Measurements from ENCODE around the gene VN1R5. TPM values are rescaled to one million over a fixed set of nuclear protein-coding genes. Genes with fewer than 3 reads are reported as not detected.
"Not testable (repeated sequence)": the region's sequence is repeated elsewhere in the genome, so short reads cannot be mapped to it uniquely, and the experiment has no call there.

VN1R5 gene
- total RNA-seq, 4 donors from 2014 or later = not detected

DNA sequence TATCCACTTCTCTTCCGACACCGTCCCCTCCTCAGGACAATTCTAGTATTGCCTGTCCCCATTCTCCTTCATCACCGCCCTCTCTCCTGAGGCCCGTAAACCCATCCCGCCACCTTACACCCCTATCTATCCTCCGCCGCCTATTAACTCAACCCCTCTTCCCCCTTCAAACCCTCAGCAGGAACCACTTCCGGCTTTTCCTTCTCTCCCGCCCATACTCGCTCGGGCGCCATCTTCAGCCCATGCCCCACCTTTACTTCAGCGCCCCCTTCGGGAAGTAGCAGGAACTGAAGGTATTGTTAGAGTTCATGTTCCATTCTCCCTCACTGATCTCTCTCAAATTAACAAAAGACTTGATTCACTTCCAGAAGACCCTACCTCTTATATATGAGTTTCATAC, 31.6 kb downstream of the VN1R5 start:
- H3K27me3 ChIP-seq = no peaks in the 10 kb centered on the region
- H3K4me1 ChIP-seq = no peaks in the 10 kb centered on the region
- no peaks in the 10 kb centered on the region for H3K36me3 ChIP-seq
- no peaks in the 10 kb centered on the region for H3K9me3 ChIP-seq
- TF ChIP-seq CTCF (IDR thresholded peaks at IDR 0.05) (no peak), EP300 (IDR thresholded peaks at IDR 0.05) (no peak), POLR2A (IDR thresholded peaks at IDR 0.05) (no peak), POLR2AphosphoS5 (IDR thresholded peaks at IDR 0.05) (no peak)
- no peak overlapping the region for H3K27ac ChIP-seq
- 89% methylated on average over 14 of the region's 14 CpGs for WGBS
- H3K4me3 ChIP-seq = no peak overlapping the region
- DNase-seq (ENCODE audit: low spot score in 2 of 2) = no peak

GRCh38 chr1:247288341-247288740, 32.5 kb downstream of the VN1R5 start:
- Histone ChIP-seq H3K27me3 (no peaks in the 10 kb centered on the region), H3K4me1 (no peaks in the 10 kb centered on the region), H3K4me3 (no peak overlapping the region), H3K9me3 (no peaks in the 10 kb centered on the region), H3K27ac (no peak overlapping the region), H3K36me3 (no peaks in the 10 kb centered on the region)
- WGBS = 93% methylated on average over 6 of the region's 6 CpGs
- no peak for DNase-seq (ENCODE audit: low spot score in 2 of 2)
- TF ChIP-seq EP300 (IDR thresholded peaks at IDR 0.05) (no peak), POLR2AphosphoS5 (IDR thresholded peaks at IDR 0.05) (no peak), CTCF (IDR thresholded peaks at IDR 0.05) (no peak), POLR2A (IDR thresholded peaks at IDR 0.05) (no peak)

DNA sequence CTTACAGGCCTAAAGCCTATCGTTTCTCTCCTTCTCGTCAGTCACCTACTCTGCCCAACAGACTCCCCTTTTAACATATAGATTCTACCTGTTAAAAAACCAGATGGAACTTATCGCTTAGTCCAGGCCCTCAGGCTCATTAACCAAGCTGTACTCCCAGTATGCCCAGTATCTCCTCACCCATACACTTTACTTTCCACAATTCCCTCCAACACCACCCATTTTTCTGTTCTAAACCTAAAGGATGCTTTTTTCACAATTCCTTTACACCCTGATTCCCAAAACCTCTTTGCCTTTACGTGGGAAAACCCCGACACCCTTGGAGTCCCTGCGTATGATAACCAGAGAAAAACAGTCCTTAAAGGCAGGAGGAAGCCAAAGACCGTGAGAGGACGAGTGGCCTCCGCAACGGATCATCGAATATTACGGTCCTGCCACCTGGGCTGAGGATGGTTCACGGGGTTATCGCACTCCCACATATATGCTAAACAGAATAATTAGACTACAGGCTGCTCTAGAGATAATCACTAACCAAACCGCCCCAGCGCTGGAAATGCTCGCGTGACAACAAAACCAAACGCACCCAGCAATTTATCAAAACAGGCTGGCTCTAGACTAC, 33.5 kb downstream of the VN1R5 start:
- H3K36me3 ChIP-seq; H3K4me3 ChIP-seq; H3K27ac ChIP-seq; H3K27me3 ChIP-seq; H3K4me1 ChIP-seq; DNase-seq (ENCODE audit: low spot score in 2 of 2); H3K9me3 ChIP-seq: not testable (repeated sequence)
- WGBS = 92% methylated on average over 19 of the region's 19 CpGs

- peak in 1 of 2 donors; percentile 50 for DNase-seq (ENCODE audit: low spot score in 2 of 2)
- no peak overlapping the region for H3K4me3 ChIP-seq
- no peaks in the 10 kb centered on the region for H3K4me1 ChIP-seq
- WGBS = 95% methylated on average over 20 of the region's 20 CpGs
- H3K27me3 ChIP-seq = no peaks in the 10 kb centered on the region
- no peaks in the 10 kb centered on the region for H3K9me3 ChIP-seq
- no peaks in the 10 kb centered on the region for H3K36me3 ChIP-seq
- no peak for TF ChIP-seq POLR2A (IDR thresholded peaks at IDR 0.05)
- no peak for TF ChIP-seq POLR2AphosphoS5 (IDR thresholded peaks at IDR 0.05)
- no peak for TF ChIP-seq CTCF (IDR thresholded peaks at IDR 0.05)
- no peak for TF ChIP-seq EP300 (IDR thresholded peaks at IDR 0.05)
- no peak overlapping the region for H3K27ac ChIP-seq
Measured at GRCh38 chr1:247290576-247290975, 34.7 kb downstream of the VN1R5 start.

GRCh38 chr1:247291161-247291560, 35.3 kb downstream of the VN1R5 start:
- peak in 1 of 2 donors; percentile 65 for DNase-seq (ENCODE audit: low spot score in 2 of 2)
- 92% methylated on average over 9 of the region's 9 CpGs for WGBS
- no peaks in the 10 kb centered on the region for H3K27me3 ChIP-seq
- no peak for TF ChIP-seq POLR2AphosphoS5 (IDR thresholded peaks at IDR 0.05)
- TF ChIP-seq CTCF (IDR thresholded peaks at IDR 0.05) = no peak
- no peak for TF ChIP-seq EP300 (IDR thresholded peaks at IDR 0.05)
- no peak for TF ChIP-seq POLR2A (IDR thresholded peaks at IDR 0.05)
- no peaks in the 10 kb centered on the region for H3K4me1 ChIP-seq
- no peak overlapping the region for H3K4me3 ChIP-seq
- no peaks in the 10 kb centered on the region for H3K36me3 ChIP-seq
- no peaks in the 10 kb centered on the region for H3K9me3 ChIP-seq
- no peak overlapping the region for H3K27ac ChIP-seq

All from suprapubic skin (tissue), 4 donors.